Stimulated activated CD4-positive, alpha-beta T cell treated with anti-CD3 and anti-CD28 coated beads, Interleukin-2, amount 100 ng/mL, for 4 hours (primary cell): ENCODE measurements around the gene RLIM.

Source experiments
- DNase-seq: peaks from one replicate; pipeline ENCODE4 v3.0.0-alpha.2; 2020; ENCODE audit warnings: low read depth

The RLIM gene

GRCh38 chrX:74536832-74537371 is 77.5 kb downstream of the RLIM start:
- no peak for DNase-seq

GRCh38 chrX:74536152-74536831 is 78.1 kb downstream of the RLIM start:
- DNase-seq, result no peak

GRCh38 chrX:74535408-74536151 is 78.8 kb downstream of the RLIM start:
- peak; percentile 11 for DNase-seq
